ENCODE results near the gene FAM187B.

The FAM187B gene

DNA sequence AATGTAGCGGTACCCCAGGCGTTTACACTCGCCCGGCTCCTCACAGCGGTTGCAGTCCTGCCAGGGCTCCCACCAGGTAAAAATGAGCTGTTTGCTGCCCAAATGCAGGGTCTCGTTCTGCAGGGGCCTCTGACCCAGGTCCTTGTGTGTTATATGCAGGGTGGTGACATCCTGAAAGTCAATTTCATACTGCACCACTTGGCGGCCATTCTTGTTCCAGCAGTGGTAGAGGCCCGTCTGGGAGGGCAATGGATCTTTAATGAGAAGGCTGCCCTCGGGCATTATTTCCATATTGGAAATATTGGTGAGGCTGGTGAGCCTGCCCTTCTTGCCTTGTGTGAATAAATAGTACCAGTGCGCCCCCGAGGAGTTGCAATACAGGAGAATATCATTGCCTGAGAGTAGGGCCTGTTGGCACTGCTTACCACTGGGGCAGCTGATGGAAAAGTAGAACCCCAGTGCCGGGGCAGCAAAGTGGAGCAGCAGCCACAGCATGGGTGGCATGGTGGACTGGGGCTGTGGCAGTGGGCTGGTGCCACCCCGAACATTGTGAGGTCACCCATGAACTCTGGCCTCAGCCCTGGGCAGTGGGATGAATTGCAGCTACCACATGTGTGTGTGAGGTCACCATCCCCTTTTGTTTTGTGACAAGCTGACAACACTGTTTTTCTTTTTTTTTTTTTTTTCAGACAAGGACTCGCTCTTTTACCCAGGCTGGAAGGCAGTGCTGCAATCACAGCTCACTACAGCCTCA is at the start of gene FAM187B:
FAM187B (minus strand) TSS at position 563 of the 754 bp plus-strand sequence; CDS start at position 504, 59 bp downstream.
- DNase-seq (ENCODE audit: low read depth) = no peak
- TF ChIP-seq, protein P1, sequence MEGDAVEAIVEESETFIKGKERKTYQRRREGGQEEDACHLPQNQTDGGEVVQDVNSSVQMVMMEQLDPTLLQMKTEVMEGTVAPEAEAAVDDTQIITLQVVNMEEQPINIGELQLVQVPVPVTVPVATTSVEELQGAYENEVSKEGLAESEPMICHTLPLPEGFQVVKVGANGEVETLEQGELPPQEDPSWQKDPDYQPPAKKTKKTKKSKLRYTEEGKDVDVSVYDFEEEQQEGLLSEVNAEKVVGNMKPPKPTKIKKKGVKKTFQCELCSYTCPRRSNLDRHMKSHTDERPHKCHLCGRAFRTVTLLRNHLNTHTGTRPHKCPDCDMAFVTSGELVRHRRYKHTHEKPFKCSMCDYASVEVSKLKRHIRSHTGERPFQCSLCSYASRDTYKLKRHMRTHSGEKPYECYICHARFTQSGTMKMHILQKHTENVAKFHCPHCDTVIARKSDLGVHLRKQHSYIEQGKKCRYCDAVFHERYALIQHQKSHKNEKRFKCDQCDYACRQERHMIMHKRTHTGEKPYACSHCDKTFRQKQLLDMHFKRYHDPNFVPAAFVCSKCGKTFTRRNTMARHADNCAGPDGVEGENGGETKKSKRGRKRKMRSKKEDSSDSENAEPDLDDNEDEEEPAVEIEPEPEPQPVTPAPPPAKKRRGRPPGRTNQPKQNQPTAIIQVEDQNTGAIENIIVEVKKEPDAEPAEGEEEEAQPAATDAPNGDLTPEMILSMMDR (conservative IDR thresholded peaks at IDR 0.05; ENCODE audit: low read depth, low read length) = no peak
- H3K4me3 ChIP-seq (ENCODE audit: low read length) = no peak within 1 kb of the TSS

DNA sequence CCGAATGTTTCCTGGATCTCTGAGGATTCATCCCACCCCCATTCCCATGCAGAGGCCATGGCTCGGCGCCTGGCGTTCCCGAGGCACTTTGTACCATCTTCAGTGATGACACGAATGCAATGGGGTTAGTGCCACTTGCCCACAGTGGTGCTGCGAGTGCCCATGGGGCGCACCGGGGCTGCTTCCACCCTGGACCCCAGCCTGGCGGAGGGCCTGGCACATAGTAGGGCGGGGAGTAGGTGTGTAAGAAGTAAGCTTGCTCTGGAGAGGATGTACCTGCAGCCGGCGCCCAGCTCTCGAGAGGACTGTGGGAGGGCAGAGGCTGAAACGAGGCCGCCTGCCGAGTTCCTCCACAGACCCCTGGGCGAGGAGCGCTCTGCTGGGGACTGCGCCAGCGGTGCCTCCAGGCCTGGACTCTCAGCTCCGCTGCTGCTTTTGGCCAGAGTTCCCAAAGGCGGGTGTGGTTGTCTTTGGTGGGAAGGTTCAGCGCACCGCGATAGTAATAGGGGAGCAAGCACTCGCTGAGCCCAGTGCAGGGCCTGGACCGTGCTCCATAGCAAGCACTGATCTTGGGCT is 48.3 kb upstream of the FAM187B start:
- TF ChIP-seq, protein P1 (conservative IDR thresholded peaks at IDR 0.05; ENCODE audit: low read depth, low read length) = no peak
- no peak for DNase-seq (ENCODE audit: low read depth)
- no peak overlapping the region for H3K4me3 ChIP-seq (ENCODE audit: low read length)

DNA sequence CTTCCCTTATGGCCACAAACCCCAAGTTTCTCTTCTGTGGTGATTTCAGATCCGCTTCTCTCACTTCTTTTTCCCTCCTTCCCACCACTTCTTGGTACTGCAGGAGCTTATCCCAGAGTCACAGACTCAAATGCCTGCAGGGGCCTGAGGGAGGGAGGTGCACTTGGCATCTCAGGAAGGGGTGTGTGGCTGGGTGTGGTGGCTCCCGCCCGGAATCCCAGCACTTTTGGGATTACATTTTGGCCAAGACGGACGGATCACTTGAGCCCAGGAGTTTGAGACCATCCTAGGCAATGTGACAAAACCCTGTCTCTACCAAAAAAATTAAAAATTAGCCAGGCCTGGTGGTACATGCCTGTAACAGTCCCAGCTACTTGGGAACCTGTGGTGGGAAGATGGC is 45.8 kb upstream of the FAM187B start:
- no peak for DNase-seq (ENCODE audit: low read depth)
- no peak overlapping the region for H3K4me3 ChIP-seq (ENCODE audit: low read length)
- TF ChIP-seq, protein P1 (conservative IDR thresholded peaks at IDR 0.05; ENCODE audit: low read depth, low read length) = no peak

DNA sequence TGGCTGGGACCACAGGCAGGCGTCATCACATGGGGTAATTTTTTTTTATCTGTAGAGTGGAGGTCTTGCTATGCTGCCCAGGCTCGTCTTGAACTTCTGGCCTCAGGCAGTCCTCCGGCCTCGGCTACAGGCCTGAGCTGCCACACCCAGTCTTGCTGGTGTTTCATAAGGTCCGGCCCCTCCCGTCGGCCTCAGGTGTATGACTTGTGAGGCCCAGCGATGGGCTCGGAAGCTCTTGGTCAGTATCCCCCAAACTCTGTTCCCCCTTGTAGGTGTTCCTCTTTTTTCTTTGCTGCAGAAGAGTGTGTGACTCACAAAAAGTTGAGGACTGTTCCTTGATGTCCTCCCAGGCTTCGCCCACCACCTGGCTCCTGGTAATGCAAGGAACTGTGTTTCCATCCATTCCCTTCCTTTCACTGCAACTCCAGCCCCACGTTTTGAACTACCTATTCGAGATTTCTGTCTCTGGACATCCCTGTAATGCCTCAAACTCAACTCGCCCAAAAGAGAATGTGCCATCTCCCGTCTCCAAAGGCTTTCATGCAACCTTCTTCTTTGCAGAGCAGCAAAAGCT is 45.2 kb upstream of the FAM187B start:
- DNase-seq (ENCODE audit: low read depth) = no peak
- H3K4me3 ChIP-seq (ENCODE audit: low read length) = no peak overlapping the region
- TF ChIP-seq, protein P1 (conservative IDR thresholded peaks at IDR 0.05; ENCODE audit: low read depth, low read length) = no peak

DNA sequence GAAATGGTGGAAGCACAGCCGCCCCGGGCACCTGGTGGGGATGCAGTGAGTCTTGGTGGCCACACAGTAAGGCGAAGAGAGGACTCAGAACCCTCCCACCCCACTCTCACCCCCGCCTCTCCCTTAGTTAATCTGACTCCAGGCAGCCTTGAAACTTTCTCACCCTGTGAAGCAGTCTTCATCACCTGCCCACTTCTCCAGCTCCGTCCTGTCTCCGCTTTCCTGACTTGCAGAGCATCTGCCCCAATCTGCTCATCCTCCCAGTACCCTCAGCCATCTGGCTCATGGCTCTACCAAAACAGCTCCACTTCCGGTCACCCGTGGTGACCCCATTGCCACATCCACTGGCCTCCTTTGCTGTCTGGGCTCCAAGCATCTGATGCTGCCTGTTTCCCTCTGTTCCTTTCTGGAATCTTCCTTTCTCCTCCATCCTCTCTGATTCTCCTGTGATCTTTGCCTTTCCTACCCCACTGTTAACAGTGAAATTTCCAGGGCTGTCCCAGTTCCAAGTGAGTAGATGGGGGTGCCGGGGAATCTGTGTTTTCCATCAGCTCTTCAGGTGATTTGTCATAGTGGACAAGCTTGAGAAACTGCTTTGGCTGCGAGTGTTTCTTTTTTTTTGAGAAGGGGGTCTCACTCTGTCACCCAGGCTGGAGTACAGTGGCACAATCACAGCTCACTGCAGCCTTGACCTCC is 44.6 kb upstream of the FAM187B start:
- DNase-seq (ENCODE audit: low read depth) = no peak
- no peak overlapping the region for H3K4me3 ChIP-seq (ENCODE audit: low read length)
- TF ChIP-seq, protein P1 (conservative IDR thresholded peaks at IDR 0.05; ENCODE audit: low read depth, low read length) = no peak

DNA sequence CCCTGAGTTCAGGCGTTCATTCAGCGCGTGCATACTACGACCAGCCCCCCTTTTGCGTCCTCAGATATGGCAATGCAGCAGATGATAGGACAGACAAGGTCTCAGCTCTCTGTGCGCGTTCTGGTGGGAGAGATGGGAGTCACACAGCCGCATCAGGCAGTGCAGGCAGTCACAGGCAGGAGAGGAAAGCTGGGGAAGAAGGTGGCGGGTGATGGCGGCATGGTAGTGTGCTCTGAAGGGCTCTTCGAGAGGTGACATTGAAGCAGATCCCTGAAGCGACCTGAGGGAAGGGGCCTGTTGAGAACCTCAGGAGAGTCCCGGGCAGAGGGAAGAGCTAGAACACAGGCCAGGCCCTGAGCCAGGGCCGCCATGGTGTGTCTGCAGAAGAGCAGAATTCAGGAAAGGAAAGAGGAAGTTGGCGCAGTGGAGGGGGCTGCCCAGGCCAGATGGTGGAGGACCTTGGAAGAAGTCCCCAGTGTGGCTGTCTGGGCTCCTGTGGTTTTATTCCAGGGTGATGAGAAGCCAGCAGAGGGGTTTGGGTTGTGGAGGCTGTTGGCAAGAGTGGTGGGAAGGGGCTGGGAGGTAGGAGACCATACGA is 43.7 kb upstream of the FAM187B start:
- no peak for DNase-seq (ENCODE audit: low read depth)
- TF ChIP-seq, protein P1 (conservative IDR thresholded peaks at IDR 0.05; ENCODE audit: low read depth, low read length) = no peak
- no peak overlapping the region for H3K4me3 ChIP-seq (ENCODE audit: low read length)

Data from retinal pigment epithelial cell (primary cell).